Transverse colon (tissue), 3 donors: Measurements from ENCODE around the gene ADGRF3.
"Not testable (repeated sequence)": the region's sequence is repeated elsewhere in the genome, so short reads cannot be mapped to it uniquely, and the experiment has no call there.

Experiments
- POLR2A ChIP-seq: fragments of 450-650 bp; IDR thresholded peaks from one replicate; pipeline ENCODE4 v1.6.1; 2016; ENCODE audit warnings: antibody characterized with exemption, mild to moderate bottlenecking, moderate library complexity
- TF ChIP-seq, protein P1 (sequence below), 5 experiments: fragments of 200-600 bp in 3 of 5; fragments of 450-650 bp in 2 of 5; sonication (generic) in 3 of 5; IDR thresholded peaks; 1 replicate in 2 of 5; 2 replicates in 3 of 5; pipeline ENCODE4 v1.5.1; 2016 to 2017; ENCODE audit warnings: antibody characterized with exemption in 5 of 5, inconsistent platforms in 3 of 5, mild to moderate bottlenecking in 2 of 5, moderate library complexity in 1 of 5

GRCh38 chr2:26324479-26324878, 22.1 kb downstream of the ADGRF3 start:
- TF ChIP-seq, protein P1, sequence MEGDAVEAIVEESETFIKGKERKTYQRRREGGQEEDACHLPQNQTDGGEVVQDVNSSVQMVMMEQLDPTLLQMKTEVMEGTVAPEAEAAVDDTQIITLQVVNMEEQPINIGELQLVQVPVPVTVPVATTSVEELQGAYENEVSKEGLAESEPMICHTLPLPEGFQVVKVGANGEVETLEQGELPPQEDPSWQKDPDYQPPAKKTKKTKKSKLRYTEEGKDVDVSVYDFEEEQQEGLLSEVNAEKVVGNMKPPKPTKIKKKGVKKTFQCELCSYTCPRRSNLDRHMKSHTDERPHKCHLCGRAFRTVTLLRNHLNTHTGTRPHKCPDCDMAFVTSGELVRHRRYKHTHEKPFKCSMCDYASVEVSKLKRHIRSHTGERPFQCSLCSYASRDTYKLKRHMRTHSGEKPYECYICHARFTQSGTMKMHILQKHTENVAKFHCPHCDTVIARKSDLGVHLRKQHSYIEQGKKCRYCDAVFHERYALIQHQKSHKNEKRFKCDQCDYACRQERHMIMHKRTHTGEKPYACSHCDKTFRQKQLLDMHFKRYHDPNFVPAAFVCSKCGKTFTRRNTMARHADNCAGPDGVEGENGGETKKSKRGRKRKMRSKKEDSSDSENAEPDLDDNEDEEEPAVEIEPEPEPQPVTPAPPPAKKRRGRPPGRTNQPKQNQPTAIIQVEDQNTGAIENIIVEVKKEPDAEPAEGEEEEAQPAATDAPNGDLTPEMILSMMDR (IDR thresholded peaks at IDR 0.05), result not testable (repeated sequence)
- not testable (repeated sequence) for TF ChIP-seq POLR2A
